GM18870 (cell line): ENCODE results near the gene DCAF7.

Source experiments
- ATAC-seq: cut with Tn5 transposase; IDR thresholded peaks from one replicate; pipeline ENCODE4 v1.9.1; 2021; ENCODE audit warnings: moderate library complexity; ENCODE audit not compliant: unreplicated experiment

DCAF7 gene

GRCh38 chr17:63623786-63624530, 73.7 kb downstream of the DCAF7 start:
- no peak for ATAC-seq

- no peak for ATAC-seq
Observed at GRCh38 chr17:63624531-63624880, 74.2 kb downstream of the DCAF7 start.

- no peak for ATAC-seq
Observed at GRCh38 chr17:63626551-63627180, 76.4 kb downstream of the DCAF7 start.

- ATAC-seq, result no peak
Observed at GRCh38 chr17:63629627-63630026, 79.3 kb downstream of the DCAF7 start.

- no peak for ATAC-seq
Observed at GRCh38 chr17:63631062-63631461, 80.8 kb downstream of the DCAF7 start.

- ATAC-seq, result no peak
Observed at GRCh38 chr17:63631626-63632025, 81.3 kb downstream of the DCAF7 start.

GRCh38 chr17:63633742-63634141, 83.5 kb downstream of the DCAF7 start:
- ATAC-seq, result no peak

- no peak for ATAC-seq
Observed at GRCh38 chr17:63634163-63634562, 83.9 kb downstream of the DCAF7 start.

GRCh38 chr17:63634816-63635215, 84.5 kb downstream of the DCAF7 start:
- ATAC-seq, result no peak

GRCh38 chr17:63635290-63635689, 85.0 kb downstream of the DCAF7 start:
- ATAC-seq, result no peak

GRCh38 chr17:63635787-63636186, 85.5 kb downstream of the DCAF7 start:
- no peak for ATAC-seq

GRCh38 chr17:63639125-63639524, 88.8 kb downstream of the DCAF7 start:
- no peak for ATAC-seq

GRCh38 chr17:63640038-63640437, 89.8 kb downstream of the DCAF7 start:
- ATAC-seq, result no peak

- ATAC-seq, result no peak
Observed at GRCh38 chr17:63641692-63642448, 91.6 kb downstream of the DCAF7 start.
